SK-N-MC (cell line): ENCODE measurements around the gene PROCA1.

Experiments used
- DNase-seq: peaks from one replicate; pipeline ENCODE4 v3.0.0-alpha.2; 2011; ENCODE audit warnings: low read depth, low spot score
- H3K27ac ChIP-seq: fragments of 200-600 bp; sonication (generic); 2 replicates; pipeline ENCODE4 v1.5.1; 2016; ENCODE audit warnings: mixed run types
- H3K36me3 ChIP-seq: fragments of 200-600 bp; sonication (generic); 2 replicates; pipeline ENCODE4 v1.6.1; 2017; ENCODE audit warnings: antibody characterized with exemption, low read length, mixed read lengths; ENCODE audit not compliant: insufficient read depth
- H3K4me3 ChIP-seq: fragments of 200-600 bp; sonication (generic); 2 replicates; pipeline ENCODE4 v1.5.1; 2016
- H3K9ac ChIP-seq: fragments of 200-600 bp; sonication (generic); 2 replicates; pipeline ENCODE4 v1.8.0; 2017; ENCODE audit warnings: mixed run types, mixed read lengths; ENCODE audit not compliant: insufficient read length
- H3K9me3 ChIP-seq: fragments of 200-600 bp; sonication (generic); 2 replicates; pipeline ENCODE4 v1.6.1; 2017; ENCODE audit warnings: low read depth, mild to moderate bottlenecking, antibody characterized with exemption, low read length, moderate library complexity, mixed read lengths
- EZH2 ChIP-seq: fragments of 200-600 bp; sonication (generic); IDR thresholded peaks from one replicate; pipeline ENCODE4 v1.6.1; 2017; ENCODE audit warnings: antibody characterized with exemption
- FOXP2 ChIP-seq: optimal IDR thresholded peaks from 2 replicates; pipeline ENCODE3; 2011; ENCODE audit warnings: mild to moderate bottlenecking, moderate library complexity; ENCODE audit not compliant: insufficient read depth; ENCODE audit errors: extremely low read length, control extremely low read depth
- POLR2AphosphoS5 ChIP-seq: IDR thresholded peaks from 2 replicates; pipeline ENCODE4 v1.6.1; 2012; ENCODE audit warnings: mild to moderate bottlenecking, low read depth, low read length, borderline replicate concordance

The PROCA1 gene

GRCh38 chr17:28711723-28712031 is at the start of gene PROCA1:
Gene PROCA1, minus strand, starts transcription at chr17:28711888. Its CDS starts 228 bp downstream, at chr17:28711660.
- Histone ChIP-seq H3K4me3 (peak within 1 kb of the TSS; percentile 81), H3K36me3 (peaks cover 28% of the 10 kb centered on the region; the same call in 1 of the 2 replicates), H3K27ac (peak within 1 kb of the TSS; percentile 74), H3K9ac (peak within 1 kb of the TSS; percentile 73), H3K9me3 (no peaks in the 10 kb centered on the region)
- TF ChIP-seq FOXP2 (no peak), EZH2 (no peak), POLR2AphosphoS5 (no peak)
- DNase-seq, result no peak

DNA sequence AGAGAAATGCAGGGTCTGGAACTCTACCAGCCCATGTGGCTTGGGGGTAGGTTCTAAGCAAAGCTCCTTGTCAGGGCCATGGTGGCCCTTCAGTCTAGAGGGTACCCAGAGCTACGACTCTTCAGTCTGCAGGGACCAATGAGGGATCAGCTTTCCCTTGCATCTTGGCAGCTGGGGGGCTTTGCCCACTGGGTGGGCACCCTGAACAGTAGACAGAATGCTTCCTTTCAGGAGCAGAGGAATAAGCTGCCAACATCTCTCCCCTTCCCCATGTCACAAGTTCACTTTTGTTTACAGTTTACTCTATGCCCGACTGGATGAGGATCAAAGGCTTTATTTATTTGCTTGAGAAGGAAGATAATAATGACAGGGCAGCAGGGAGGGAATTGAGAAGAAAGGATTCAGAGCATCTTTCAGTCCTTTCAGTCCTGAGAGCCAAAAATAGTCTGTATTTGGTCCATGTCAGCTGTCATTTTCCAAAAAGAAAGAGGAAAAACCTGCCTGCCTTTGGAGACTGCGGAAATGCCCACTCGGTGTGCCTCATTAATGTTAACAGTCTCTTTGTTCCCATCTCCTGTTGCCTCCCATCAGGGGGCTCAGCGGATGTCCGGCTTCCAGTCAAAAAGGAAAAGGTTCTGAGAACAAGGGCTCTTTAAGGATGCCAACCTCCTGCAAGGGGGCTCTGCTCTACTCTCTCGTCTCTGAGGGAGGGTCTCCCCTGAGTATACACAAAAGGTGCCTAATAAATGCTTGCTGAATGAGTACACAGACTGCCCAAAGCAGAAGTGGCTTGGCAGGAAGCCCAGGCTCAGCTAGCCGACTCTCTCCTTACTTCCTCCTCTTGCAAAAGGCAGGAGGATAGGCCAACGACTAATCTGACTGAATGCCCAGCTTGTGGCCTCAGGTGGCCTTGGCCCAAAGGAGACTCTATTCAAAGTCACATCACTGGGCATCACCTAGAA is 49.2 kb upstream of the PROCA1 start:
- Histone ChIP-seq H3K9me3 (no peaks in the 10 kb centered on the region), H3K9ac (no peak overlapping the region), H3K27ac (no peak overlapping the region), H3K36me3 (peaks cover 25% of the 10 kb centered on the region; the same call in 1 of the 2 replicates), H3K4me3 (no peak overlapping the region)
- TF ChIP-seq FOXP2, result no peak
- TF ChIP-seq EZH2, result no peak
- no peak for TF ChIP-seq POLR2AphosphoS5
- no peak for DNase-seq

- Histone ChIP-seq H3K9me3 (no peaks in the 10 kb centered on the region), H3K9ac (no peak overlapping the region), H3K4me3 (no peak overlapping the region), H3K27ac (no peak overlapping the region), H3K36me3 (peaks cover 23% of the 10 kb centered on the region; the same call in 1 of the 2 replicates)
- no peak for TF ChIP-seq FOXP2
- no peak for TF ChIP-seq EZH2
- TF ChIP-seq POLR2AphosphoS5, result no peak
- no peak for DNase-seq
Observed at GRCh38 chr17:28759256-28759865, 47.7 kb upstream of the PROCA1 start.

DNA sequence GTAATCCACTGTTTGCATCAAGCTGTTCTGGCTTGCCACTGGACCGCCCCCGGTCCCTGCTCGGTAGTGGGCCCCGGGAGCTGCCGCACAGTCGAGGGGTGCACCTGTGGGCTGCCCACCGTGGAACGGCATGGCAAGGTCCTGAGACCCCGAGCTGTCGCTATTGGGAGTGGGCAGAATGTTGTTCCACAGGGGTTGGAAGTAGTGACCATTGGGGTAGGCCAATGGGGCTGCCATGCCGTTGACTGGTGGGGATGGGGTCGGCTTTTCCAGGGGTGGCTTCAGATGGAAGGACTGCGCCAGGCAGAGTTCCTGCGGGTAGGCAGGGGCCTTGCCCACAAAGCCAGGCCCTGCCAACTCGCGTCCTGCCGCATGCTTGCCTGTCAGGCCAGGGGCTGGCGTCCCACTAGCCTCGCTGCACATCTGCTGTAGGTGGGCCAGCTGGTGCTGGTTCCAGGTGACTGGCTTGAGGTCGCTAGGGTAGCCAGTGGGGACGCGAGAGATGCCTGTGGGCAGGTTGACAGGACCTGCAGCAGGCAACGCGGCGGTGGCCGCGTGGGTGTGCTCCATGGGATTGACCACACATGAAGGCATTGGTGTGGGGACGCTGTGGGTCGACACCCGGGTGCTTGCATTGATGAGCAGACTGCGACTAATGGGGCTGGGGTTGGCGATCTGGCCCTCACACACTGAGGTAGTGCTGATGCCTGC is 46.9 kb upstream of the PROCA1 start:
- TF ChIP-seq POLR2AphosphoS5 (no peak), FOXP2 (no peak), EZH2 (no peak)
- H3K27ac ChIP-seq, result no peak overlapping the region
- H3K4me3 ChIP-seq, result no peak overlapping the region
- no peaks in the 10 kb centered on the region for H3K9me3 ChIP-seq
- DNase-seq, result no peak
- H3K36me3 ChIP-seq, result peaks cover 23% of the 10 kb centered on the region; the same call in 1 of the 2 replicates
- H3K9ac ChIP-seq, result no peak overlapping the region

DNA sequence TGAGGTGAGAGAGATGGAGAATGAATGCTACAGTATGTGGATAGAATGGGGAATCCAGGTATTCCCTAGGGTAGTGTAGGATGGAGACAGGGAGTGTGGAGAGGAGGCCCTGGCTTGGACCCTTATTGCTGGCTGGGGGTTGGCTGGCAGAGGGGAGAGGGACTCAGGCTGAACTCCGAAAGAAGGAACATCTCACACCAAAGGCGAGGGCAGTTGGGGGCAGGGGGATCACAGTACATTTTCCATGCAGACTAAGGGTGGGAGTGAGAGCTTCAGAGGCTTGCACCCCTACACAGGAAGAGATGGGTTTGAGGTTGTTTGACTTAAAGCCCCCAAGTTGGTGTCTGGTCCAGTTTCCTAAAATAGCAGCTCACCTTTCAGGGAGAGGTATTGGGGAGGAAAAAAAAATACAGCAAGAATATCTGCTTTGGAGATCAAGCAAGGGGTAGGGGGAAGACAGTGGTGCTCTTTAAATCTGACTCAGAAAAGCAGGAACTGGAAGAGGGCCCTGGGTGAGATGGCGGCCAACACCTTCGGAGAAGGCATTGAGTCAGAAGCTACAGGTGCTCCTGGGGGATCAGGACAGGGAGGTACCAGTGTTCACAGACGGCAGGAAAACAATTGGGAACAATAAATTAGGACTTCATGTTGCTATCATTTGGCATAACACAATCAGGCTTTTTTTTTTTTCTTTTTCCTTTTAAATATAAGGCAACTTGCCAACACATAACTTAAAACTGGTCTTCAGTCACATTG is 44.5 kb upstream of the PROCA1 start:
- H3K9ac ChIP-seq, result no peak overlapping the region
- H3K4me3 ChIP-seq, result no peak overlapping the region
- H3K36me3 ChIP-seq, result peaks cover 27% of the 10 kb centered on the region; the same call in 1 of the 2 replicates
- TF ChIP-seq FOXP2, result no peak
- no peak for TF ChIP-seq POLR2AphosphoS5
- no peak for TF ChIP-seq EZH2
- H3K9me3 ChIP-seq, result no peaks in the 10 kb centered on the region
- peak overlapping the region; percentile 49; the same call in 1 of the 2 replicates for H3K27ac ChIP-seq
- no peak for DNase-seq

- Histone ChIP-seq H3K4me3 (no peak overlapping the region), H3K9ac (no peak overlapping the region), H3K9me3 (no peaks in the 10 kb centered on the region), H3K27ac (no peak overlapping the region), H3K36me3 (peaks cover 32% of the 10 kb centered on the region)
- TF ChIP-seq POLR2AphosphoS5 (no peak), FOXP2 (no peak), EZH2 (no peak)
- no peak for DNase-seq
Observed at GRCh38 chr17:28755486-28755885, 43.8 kb upstream of the PROCA1 start.

DNA sequence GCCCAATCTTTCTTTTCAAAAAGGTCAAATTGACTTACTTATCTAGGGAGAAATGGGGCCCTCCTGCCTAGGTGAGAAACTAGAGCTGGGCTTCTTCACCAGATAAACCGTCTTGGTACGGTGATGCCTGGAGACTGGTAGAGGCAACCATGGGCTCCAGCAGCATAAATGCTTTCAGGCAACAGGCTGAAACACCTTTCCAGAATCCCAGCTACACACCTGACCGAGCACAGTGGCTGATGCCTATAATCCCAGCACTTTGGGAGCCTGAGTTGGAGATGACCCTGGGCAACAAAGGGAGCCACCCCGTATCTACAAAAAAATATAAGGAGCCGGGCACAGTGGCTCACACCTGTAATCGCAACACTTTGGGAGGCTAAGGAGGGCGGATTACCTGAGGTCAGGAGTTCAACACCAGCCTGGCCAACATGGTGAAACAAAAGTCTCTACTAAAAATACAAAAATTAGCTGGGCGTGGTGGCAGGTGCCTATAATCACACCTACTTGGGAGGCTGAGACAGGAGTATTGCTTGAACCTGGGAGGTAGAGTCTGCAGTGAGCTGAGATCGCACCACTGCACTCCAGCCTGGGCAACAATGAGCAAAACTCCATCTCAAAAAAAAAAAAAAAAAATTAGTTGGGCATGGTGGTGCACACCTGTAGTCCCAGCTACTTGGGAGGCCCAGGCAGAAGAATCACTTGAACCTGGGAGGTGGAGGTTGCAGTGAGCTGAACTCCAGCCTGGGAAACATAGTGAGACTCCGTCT is 40.1 kb upstream of the PROCA1 start:
- peaks cover 50% of the 10 kb centered on the region for H3K36me3 ChIP-seq
- H3K9me3 ChIP-seq, result no peaks in the 10 kb centered on the region
- no peak overlapping the region for H3K9ac ChIP-seq
- no peak overlapping the region for H3K27ac ChIP-seq
- no peak for TF ChIP-seq POLR2AphosphoS5
- TF ChIP-seq FOXP2, result no peak
- no peak for TF ChIP-seq EZH2
- DNase-seq, result no peak
- no peak overlapping the region for H3K4me3 ChIP-seq
